Measurements from ENCODE around the gene ADGRV1. TPM values are rescaled to one million over a fixed set of nuclear protein-coding genes. Genes with fewer than 3 reads are reported as not detected.

The ADGRV1 gene
- polyA plus RNA-seq, 2 of the 4 experiments (the other 2 are of a cell fraction), result 0.70 to 3.7 TPM

DNA sequence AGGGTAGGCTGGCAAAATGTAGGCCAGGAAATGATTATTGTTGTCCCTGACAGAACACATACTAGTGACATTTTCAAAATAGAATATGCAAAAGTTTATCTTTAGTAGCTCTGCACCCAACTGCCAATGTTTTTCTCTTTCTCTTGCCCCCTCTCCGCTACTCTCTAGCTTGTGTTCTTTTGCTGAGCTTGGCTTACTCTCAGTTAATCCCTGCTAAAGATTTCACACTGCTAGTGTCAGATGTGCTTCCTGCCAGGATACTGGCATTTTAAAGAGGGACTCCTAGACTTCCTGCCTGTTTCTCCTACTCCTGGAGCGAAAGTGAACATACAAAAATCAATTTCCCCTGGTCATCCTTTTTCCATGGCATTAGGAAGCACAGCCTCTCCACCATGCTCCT is 564.1 kb downstream of the ADGRV1 start:
- ATAC-seq, result no peak
- no peak for FAIRE-seq
- TF ChIP-seq CHD4 (IDR thresholded peaks at IDR 0.05; ENCODE audit: borderline replicate concordance), result no peak
- TF ChIP-seq, protein P1, sequence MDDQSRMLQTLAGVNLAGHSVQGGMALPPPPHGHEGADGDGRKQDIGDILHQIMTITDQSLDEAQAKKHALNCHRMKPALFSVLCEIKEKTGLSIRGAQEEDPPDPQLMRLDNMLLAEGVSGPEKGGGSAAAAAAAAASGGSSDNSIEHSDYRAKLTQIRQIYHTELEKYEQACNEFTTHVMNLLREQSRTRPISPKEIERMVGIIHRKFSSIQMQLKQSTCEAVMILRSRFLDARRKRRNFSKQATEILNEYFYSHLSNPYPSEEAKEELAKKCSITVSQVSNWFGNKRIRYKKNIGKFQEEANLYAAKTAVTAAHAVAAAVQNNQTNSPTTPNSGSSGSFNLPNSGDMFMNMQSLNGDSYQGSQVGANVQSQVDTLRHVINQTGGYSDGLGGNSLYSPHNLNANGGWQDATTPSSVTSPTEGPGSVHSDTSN (IDR thresholded peaks at IDR 0.05), result no peak
- TF ChIP-seq HDAC2 (IDR thresholded peaks at IDR 0.05), result no peak
- no peak for TF ChIP-seq MAFK (IDR thresholded peaks at IDR 0.05; ENCODE audit: partially characterized antibody)
- no peak for TF ChIP-seq HEYL (CRISPR knock-in tag; IDR thresholded peaks at IDR 0.05)
- TF ChIP-seq FOSL2 (IDR thresholded peaks at IDR 0.05), result no peak
- no peak for TF ChIP-seq FOSL2 (CRISPR knock-in tag; IDR thresholded peaks at IDR 0.05)
- no peak for TF ChIP-seq ZNF302 (CRISPR knock-in tag; IDR thresholded peaks at IDR 0.05)
- TF ChIP-seq ESRRA (IDR thresholded peaks at IDR 0.05; ENCODE audit: borderline replicate concordance, low read length), result no peak
- no peak for TF ChIP-seq KDM1A (IDR thresholded peaks at IDR 0.05; ENCODE audit: low read depth)
- no peak for TF ChIP-seq ZSCAN20 (CRISPR knock-in tag; IDR thresholded peaks at IDR 0.05)
- no peak for TF ChIP-seq RNF2 (IDR thresholded peaks at IDR 0.05; ENCODE audit: borderline replicate concordance, low read depth)
- TF ChIP-seq, protein P2, sequence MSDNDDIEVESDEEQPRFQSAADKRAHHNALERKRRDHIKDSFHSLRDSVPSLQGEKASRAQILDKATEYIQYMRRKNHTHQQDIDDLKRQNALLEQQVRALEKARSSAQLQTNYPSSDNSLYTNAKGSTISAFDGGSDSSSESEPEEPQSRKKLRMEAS (IDR thresholded peaks at IDR 0.05), result no peak
- TF ChIP-seq NPAS2 (CRISPR knock-in tag; IDR thresholded peaks at IDR 0.05; ENCODE audit: borderline replicate concordance), result no peak
- TF ChIP-seq HOXB13 (CRISPR knock-in tag; IDR thresholded peaks at IDR 0.05; ENCODE audit: low read depth), result no peak
- TF ChIP-seq CHD2 (IDR thresholded peaks at IDR 0.05; ENCODE audit: low read length, partially characterized antibody), result no peak
- no peak for TF ChIP-seq CBX2 (IDR thresholded peaks at IDR 0.05; ENCODE audit: borderline replicate concordance, low read depth)
- TF ChIP-seq, protein P3, sequence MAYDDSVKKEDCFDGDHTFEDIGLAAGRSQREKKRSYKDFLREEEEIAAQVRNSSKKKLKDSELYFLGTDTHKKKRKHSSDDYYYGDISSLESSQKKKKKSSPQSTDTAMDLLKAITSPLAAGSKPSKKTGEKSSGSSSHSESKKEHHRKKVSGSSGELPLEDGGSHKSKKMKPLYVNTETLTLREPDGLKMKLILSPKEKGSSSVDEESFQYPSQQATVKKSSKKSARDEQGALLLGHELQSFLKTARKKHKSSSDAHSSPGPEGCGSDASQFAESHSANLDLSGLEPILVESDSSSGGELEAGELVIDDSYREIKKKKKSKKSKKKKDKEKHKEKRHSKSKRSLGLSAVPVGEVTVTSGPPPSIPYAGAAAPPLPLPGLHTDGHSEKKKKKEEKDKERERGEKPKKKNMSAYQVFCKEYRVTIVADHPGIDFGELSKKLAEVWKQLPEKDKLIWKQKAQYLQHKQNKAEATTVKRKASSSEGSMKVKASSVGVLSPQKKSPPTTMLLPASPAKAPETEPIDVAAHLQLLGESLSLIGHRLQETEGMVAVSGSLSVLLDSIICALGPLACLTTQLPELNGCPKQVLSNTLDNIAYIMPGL (CRISPR knock-in tag; IDR thresholded peaks at IDR 0.05; ENCODE audit: borderline replicate concordance), result no peak
- TF ChIP-seq, protein P4, sequence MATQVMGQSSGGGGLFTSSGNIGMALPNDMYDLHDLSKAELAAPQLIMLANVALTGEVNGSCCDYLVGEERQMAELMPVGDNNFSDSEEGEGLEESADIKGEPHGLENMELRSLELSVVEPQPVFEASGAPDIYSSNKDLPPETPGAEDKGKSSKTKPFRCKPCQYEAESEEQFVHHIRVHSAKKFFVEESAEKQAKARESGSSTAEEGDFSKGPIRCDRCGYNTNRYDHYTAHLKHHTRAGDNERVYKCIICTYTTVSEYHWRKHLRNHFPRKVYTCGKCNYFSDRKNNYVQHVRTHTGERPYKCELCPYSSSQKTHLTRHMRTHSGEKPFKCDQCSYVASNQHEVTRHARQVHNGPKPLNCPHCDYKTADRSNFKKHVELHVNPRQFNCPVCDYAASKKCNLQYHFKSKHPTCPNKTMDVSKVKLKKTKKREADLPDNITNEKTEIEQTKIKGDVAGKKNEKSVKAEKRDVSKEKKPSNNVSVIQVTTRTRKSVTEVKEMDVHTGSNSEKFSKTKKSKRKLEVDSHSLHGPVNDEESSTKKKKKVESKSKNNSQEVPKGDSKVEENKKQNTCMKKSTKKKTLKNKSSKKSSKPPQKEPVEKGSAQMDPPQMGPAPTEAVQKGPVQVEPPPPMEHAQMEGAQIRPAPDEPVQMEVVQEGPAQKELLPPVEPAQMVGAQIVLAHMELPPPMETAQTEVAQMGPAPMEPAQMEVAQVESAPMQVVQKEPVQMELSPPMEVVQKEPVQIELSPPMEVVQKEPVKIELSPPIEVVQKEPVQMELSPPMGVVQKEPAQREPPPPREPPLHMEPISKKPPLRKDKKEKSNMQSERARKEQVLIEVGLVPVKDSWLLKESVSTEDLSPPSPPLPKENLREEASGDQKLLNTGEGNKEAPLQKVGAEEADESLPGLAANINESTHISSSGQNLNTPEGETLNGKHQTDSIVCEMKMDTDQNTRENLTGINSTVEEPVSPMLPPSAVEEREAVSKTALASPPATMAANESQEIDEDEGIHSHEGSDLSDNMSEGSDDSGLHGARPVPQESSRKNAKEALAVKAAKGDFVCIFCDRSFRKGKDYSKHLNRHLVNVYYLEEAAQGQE (IDR thresholded peaks at IDR 0.05), result no peak
- TF ChIP-seq POLR2A (IDR thresholded peaks at IDR 0.05; ENCODE audit: low read length), result no peak
- Histone ChIP-seq H3K4me1 (peaks cover 23% of the 10 kb centered on the region), H3K27ac (0 out of 6 replicates have a peak overlapping the region, but pooled peaks of 1 of the 2 experiments have one; percentile 15), H3K9me3 (no peaks in the 10 kb centered on the region), H3K4me3 (no peak overlapping the region), H3K4me2 (no peak overlapping the region)
- CTCF ChIA-PET, result interaction anchor here (0.6 kb wide), 1 partner anchor 178 kb away, joined by 3 read pairs; no protein-coding TSS in a partner anchor
- 91% methylated on average over 2 of the region's 2 CpGs for WGBS (ENCODE audit: missing lambda C conversion rate)
- no peak for DNase-seq (ENCODE audit: low read depth in 1 of 2, low spot score in 1 of 2)
- POLR2A ChIA-PET, result no interaction called here

DNA sequence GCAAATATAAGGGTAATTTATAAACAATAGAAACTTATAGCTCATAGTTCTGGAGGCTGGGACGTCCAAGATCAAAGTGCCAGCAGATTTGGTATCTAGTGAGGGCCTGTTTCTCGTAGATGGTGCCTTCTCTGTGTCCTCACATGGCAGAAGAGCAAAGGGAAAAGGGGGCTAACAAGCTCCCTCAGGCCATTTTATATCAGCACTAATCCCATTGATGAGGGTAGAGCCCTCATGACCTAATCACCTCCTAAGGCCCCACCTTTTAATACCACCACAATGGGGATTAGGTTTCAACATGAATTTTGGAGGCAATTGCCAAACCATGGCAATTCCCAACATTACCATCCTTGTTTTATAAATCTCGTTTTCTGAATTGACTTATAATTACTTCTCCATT is 564.7 kb downstream of the ADGRV1 start:
- H3K4me1 ChIP-seq, result peaks cover 30% of the 10 kb centered on the region
- H3K27ac ChIP-seq, result no peak overlapping the region
- no peak for ATAC-seq
- FAIRE-seq, result no peak
- no peak overlapping the region for H3K4me3 ChIP-seq
- ChIA-PET POLR2A (no interaction called here), CTCF (interaction anchor here (0.6 to 0.9 kb wide), 2 partner anchors 20 to 177 kb away, joined by 3 read pairs; no protein-coding TSS in a partner anchor)
- no peak overlapping the region for H3K4me2 ChIP-seq
- TF ChIP-seq KDM1A (IDR thresholded peaks at IDR 0.05; ENCODE audit: low read depth) (no peak), NR3C1 (IDR thresholded peaks at IDR 0.05) (no peak), KDM5A (IDR thresholded peaks at IDR 0.05) (no peak), FOSB (CRISPR knock-in tag; IDR thresholded peaks at IDR 0.05) (no peak), HOXB5 (CRISPR knock-in tag; IDR thresholded peaks at IDR 0.05) (no peak), HOXA7 (CRISPR knock-in tag; IDR thresholded peaks at IDR 0.05) (no peak), ZNF302 (CRISPR knock-in tag; IDR thresholded peaks at IDR 0.05) (no peak), GATA3 (IDR thresholded peaks at IDR 0.05; ENCODE audit: borderline replicate concordance) (no peak), NFE2L2 (conservative IDR thresholded peaks at IDR 0.05; ENCODE audit: low read length) (no peak), JUN (IDR thresholded peaks at IDR 0.05) (no peak), SMC3 (IDR thresholded peaks at IDR 0.05) (no peak)
- TF ChIP-seq, protein P5, sequence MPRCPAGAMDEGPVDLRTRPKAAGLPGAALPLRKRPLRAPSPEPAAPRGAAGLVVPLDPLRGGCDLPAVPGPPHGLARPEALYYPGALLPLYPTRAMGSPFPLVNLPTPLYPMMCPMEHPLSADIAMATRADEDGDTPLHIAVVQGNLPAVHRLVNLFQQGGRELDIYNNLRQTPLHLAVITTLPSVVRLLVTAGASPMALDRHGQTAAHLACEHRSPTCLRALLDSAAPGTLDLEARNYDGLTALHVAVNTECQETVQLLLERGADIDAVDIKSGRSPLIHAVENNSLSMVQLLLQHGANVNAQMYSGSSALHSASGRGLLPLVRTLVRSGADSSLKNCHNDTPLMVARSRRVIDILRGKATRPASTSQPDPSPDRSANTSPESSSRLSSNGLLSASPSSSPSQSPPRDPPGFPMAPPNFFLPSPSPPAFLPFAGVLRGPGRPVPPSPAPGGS (IDR thresholded peaks at IDR 0.05), result no peak
- TF ChIP-seq, protein P6, sequence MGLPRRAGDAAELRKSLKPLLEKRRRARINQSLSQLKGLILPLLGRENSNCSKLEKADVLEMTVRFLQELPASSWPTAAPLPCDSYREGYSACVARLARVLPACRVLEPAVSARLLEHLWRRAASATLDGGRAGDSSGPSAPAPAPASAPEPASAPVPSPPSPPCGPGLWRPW (IDR thresholded peaks at IDR 0.05), result no peak
- DNase-seq (ENCODE audit: low read depth in 1 of 2, low spot score in 1 of 2), result no peak
- 54% methylated on average over 3 of the region's 3 CpGs for WGBS (ENCODE audit: missing lambda C conversion rate)
- no peaks in the 10 kb centered on the region for H3K9me3 ChIP-seq
